HepG2 (cell line): ENCODE data around the gene ZNF567. TPM values are rescaled to one million over a fixed set of nuclear protein-coding genes. Genes with fewer than 3 reads are reported as not detected.

Source experiments
- ATAC-seq: fragments of 200-7000 bp; cut with Tn5 transposase; 3 replicates; pipeline ENCODE4 v1.9.1; 2020; ENCODE audit warnings: mild to moderate bottlenecking, moderate library complexity
- BruUV-seq: library from RNA; stranded (reverse); fragments of 400-500 nt; replicated peaks from 2 replicates; lab custom pipeline; 2021; lab: Mats Ljungman, UMichigan
- CTCF ChIA-PET: fragments of 300-600 bp; formaldehyde crosslinking; extraction: SDS; loops from one replicate; lab custom pipeline; 2021; ENCODE audit warnings: low total read pairs, inconsistent platforms, low intra/inter-chr PET ratio; lab: Yijun Ruan, JAX
- POLR2A ChIA-PET: fragments of 350-600 bp; sonication (Branson Sonifier 250); formaldehyde crosslinking; loops from one replicate; lab custom pipeline; 2020; ENCODE audit warnings: antibody characterized with exemption, inconsistent platforms; lab: Yijun Ruan, JAX
- DNase-seq: peaks from one replicate; pipeline ENCODE4 v3.0.0-alpha.2; 2015; ENCODE audit warnings: low spot score
- FAIRE-seq: peaks from 3 replicates; lab custom pipeline; 2011; peaks lifted over from hg19 to GRCh38; lab: Jason Lieb, UNC
- H2AFZ ChIP-seq: one replicate; pipeline ENCODE4 v1.6.1; 2011; ENCODE audit warnings: low read length, inconsistent platforms
- H3K27ac ChIP-seq: fragments of 300-600 bp; 3 replicates; pipeline ENCODE4 v1.8.0; 2011; ENCODE audit warnings: mixed run types, mild to moderate bottlenecking, mixed read lengths, low read length, inconsistent platforms; ENCODE audit not compliant: insufficient read depth; ENCODE audit errors: extremely low read length
- H3K27me3 ChIP-seq, 2 experiments: fragments of 200-600 bp in 1 of 2; 2 replicates in 1 of 2; 3 replicates in 1 of 2; pipeline versions ENCODE4 v1.6.0 to v1.8.0; 2011; ENCODE audit warnings: low read length in 2 of 2, mild to moderate bottlenecking in 2 of 2, moderate library complexity in 2 of 2, inconsistent platforms in 1 of 2; ENCODE audit not compliant: insufficient read depth in 2 of 2, control insufficient read depth in 1 of 2
- H3K36me3 ChIP-seq, 2 experiments: fragments of 200-600 bp in 1 of 2; replicated peaks in 1 of 2; 2 replicates in 1 of 2; 3 replicates in 1 of 2; pipeline versions ENCODE4 v1.5.1 to v1.8.0; 2011; ENCODE audit warnings: low read length in 2 of 2, inconsistent platforms in 1 of 2; ENCODE audit not compliant: insufficient read depth in 2 of 2, control insufficient read depth in 1 of 2
- H3K4me1 ChIP-seq: 2 replicates; pipeline ENCODE4 v1.5.1; 2012; ENCODE audit warnings: low read length, inconsistent platforms; ENCODE audit not compliant: insufficient read depth
- H3K4me2 ChIP-seq: 2 replicates; pipeline ENCODE4 v1.6.0; 2011; ENCODE audit warnings: low read depth, low read length, inconsistent platforms
- H3K4me3 ChIP-seq, 3 experiments: fragments of 200-600 bp in 1 of 3; sonication (generic), shearing (Covaris generic) in 1 of 3; replicated peaks in 1 of 3; 2 replicates each; pipeline ENCODE4 v1.5.1; 2011 to 2016; ENCODE audit warnings: low read length in 3 of 3, inconsistent platforms in 2 of 3, low read depth in 2 of 3, mild to moderate bottlenecking in 2 of 3, control low read depth in 1 of 3, mixed read lengths in 1 of 3; ENCODE audit not compliant: insufficient read depth in 1 of 3
- H3K79me2 ChIP-seq: one replicate; pipeline ENCODE4 v1.6.1; 2011; ENCODE audit warnings: low read length, inconsistent platforms; ENCODE audit not compliant: insufficient read depth
- H3K9ac ChIP-seq: 2 replicates; pipeline ENCODE4 v1.6.0; 2011; ENCODE audit warnings: mild to moderate bottlenecking, low read depth, low read length, inconsistent platforms; ENCODE audit not compliant: insufficient read depth
- H3K9me3 ChIP-seq: 2 replicates; pipeline ENCODE4 v1.5.1; 2012; ENCODE audit warnings: mild to moderate bottlenecking, low read length
- H4K20me1 ChIP-seq: 2 replicates; pipeline ENCODE4 v1.6.0; 2011; ENCODE audit warnings: inconsistent platforms, mild to moderate bottlenecking, low read length, moderate library complexity; ENCODE audit not compliant: insufficient read depth
- RELA ChIP-seq: sonication (generic); formaldehyde crosslinking; IDR thresholded peaks from 2 replicates; pipeline ENCODE4 v1.4.0; 2020; ENCODE audit warnings: missing genetic modification reagents
- ZBTB8A ChIP-seq: sonication (generic); formaldehyde crosslinking; IDR thresholded peaks from 2 replicates; pipeline ENCODE4 v1.4.0; 2020; ENCODE audit warnings: mild to moderate bottlenecking, low read depth, missing genetic modification reagents, borderline replicate concordance
- ZNF274 ChIP-seq: sonication (generic); formaldehyde crosslinking; IDR thresholded peaks from 2 replicates; pipeline ENCODE4 v1.5.1; 2020; ENCODE audit warnings: mild to moderate bottlenecking, missing genetic modification reagents
- WGBS: methylation state at CpG from one replicate; pipeline ENCODE4 v1.1.6; 2017; ENCODE audit warnings: low lambda C conversion rate; 5-methylcytosine and 5-hydroxymethylcytosine counted together
- in situ Hi-C: cut with HindIII; loops from 2 replicates; pipeline ENCODE4 v1.10.0; 2017; ENCODE audit warnings: low pct_unique_long_range_greater_than_20kb; ENCODE audit not compliant: extremely low pct_ligation_motif_present
- intact Hi-C: fragments of 100-400 bp; cut with micrococcal nuclease; formaldehyde crosslinking; loops from one replicate; pipeline ENCODE4 v1.10.0; 2022; ENCODE audit not compliant: unreplicated experiment
- polyA plus RNA-seq, 8 experiments: library from polyadenylated mRNA; depleted of rRNA in 3 of 8; stranded (reverse) in 7 of 8; unstranded in 1 of 8; fragments of >200 nt; fragmentation: Illumina TruSeq in 4 of 8; extraction: Trizol in 4 of 8; gene quantifications; 2 replicates each; pipeline versions ENCODE4 v1.2.1 to v1.2.3, GENCODE V29; 2011 to 2016; ENCODE audit warnings: low read depth in 4 of 8, missing spikeins in 1 of 8, mixed read lengths in 1 of 8; ENCODE audit not compliant: insufficient read depth in 1 of 8
- total RNA-seq, 5 experiments: library from RNA; depleted of rRNA; stranded (reverse); fragments of >200 nt; fragmentation: Illumina TruSeq; extraction: Trizol; gene quantifications; 2 replicates each; pipeline ENCODE4 v1.2.3, GENCODE V29; 2016; ENCODE audit warnings: low read depth in 1 of 5
- TF ChIP-seq, protein P1 (sequence below): sonication (generic); formaldehyde crosslinking; IDR thresholded peaks from 2 replicates; pipeline ENCODE4 v1.5.1; 2020; ENCODE audit warnings: mild to moderate bottlenecking, missing genetic modification reagents

Gene ZNF567
- total and polyA plus RNA-seq, 2 of the 13 experiments (the other 11 are each of a cell fraction or from before 2014, with no cell fraction given) = 3.1 to 6.8 TPM

- TF ChIP-seq, protein P1, sequence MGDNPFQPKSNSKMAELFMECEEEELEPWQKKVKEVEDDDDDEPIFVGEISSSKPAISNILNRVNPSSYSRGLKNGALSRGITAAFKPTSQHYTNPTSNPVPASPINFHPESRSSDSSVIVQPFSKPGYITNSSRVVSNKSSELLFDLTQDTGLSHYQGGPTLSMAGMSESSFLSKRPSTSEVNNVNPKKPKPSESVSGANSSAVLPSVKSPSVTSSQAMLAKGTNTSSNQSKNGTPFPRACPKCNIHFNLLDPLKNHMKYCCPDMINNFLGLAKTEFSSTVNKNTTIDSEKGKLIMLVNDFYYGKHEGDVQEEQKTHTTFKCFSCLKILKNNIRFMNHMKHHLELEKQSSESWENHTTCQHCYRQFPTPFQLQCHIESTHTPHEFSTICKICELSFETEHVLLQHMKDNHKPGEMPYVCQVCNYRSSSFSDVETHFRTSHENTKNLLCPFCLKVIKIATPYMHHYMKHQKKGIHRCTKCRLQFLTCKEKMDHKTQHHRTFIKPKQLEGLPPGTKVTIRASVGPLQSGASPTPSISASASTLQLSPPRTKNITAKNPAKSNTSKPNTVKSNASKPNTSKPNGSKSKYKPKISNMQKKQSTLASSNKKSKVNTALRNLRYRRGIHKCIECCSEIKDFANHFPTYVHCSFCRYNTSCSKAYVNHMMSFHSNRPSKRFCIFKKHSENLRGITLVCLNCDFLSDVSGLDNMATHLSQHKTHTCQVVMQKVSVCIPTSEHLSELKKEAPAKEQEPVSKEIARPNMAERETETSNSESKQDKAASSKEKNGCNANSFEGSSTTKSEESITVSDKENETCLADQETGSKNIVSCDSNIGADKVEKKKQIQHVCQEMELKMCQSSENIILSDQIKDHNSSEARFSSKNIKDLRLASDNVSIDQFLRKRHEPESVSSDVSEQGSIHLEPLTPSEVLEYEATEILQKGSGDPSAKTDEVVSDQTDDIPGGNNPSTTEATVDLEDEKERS (CRISPR knock-in tag) = peak; percentile 83
- no peak for TF ChIP-seq RELA
These were observed at the start of gene ZNF567 (continued) for GRCh38 chr19:36687214-36688056.

DNA sequence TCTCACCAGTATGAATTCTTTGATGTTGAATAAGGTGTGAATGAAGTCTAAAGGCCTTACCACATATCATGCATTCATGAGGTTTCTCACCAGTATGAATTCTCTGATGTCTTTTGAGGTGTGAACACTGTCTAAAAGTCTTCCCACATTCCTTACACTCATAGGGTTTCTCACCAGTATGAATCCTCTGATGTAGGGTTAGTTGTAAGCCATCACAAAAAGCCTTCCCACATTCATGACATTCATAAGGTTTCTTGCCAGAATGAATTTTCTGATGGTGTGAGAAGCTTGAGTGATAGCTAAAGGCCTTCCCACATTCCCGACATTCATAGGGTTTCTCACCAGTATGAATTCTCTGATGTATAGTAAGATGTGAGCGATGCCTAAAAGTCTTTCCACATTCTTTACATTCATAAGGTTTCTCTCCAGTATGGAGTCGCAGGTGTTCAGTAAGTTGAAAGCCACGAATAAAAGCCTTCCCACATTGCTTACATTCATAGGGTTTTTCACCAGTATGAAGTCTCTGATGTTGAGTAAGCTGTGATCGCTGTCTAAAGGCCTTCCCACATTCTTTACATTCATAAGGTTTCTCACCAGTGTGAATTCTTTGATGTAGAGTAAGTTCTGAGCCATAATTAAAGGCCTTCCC lies 48.4 kb upstream of the ZNF567 start:
- FAIRE-seq (no peak), ATAC-seq (no peak), DNase-seq (no peak)
- no peaks in the 10 kb centered on the region for H4K20me1 ChIP-seq
- H3K27ac ChIP-seq = no peak overlapping the region
- in situ Hi-C loops (no loop called here), intact Hi-C loops (no loop called here)
- ChIA-PET POLR2A (no interaction called here), CTCF (no interaction called here)
- H3K4me3 ChIP-seq = no peak overlapping the region
- H2AFZ ChIP-seq = no peak overlapping the region
- H3K4me2 ChIP-seq = no peak overlapping the region
- H3K9me3 ChIP-seq = peaks cover 93% of the 10 kb centered on the region
- TF ChIP-seq ZNF274 (peak; percentile 100), ZBTB8A (CRISPR knock-in tag) (no peak)
- H3K27me3 ChIP-seq = no peaks in the 10 kb centered on the region
- H3K4me1 ChIP-seq = no peaks in the 10 kb centered on the region
- no peaks in the 10 kb centered on the region for H3K79me2 ChIP-seq
- 94% methylated on average over 5 of the region's 5 CpGs for WGBS
- no peak overlapping the region for H3K9ac ChIP-seq
- BruUV-seq = no TSS peak
- H3K36me3 ChIP-seq = no peaks in the 10 kb centered on the region; a peak in 2 of 5 replicates
